GM12878 (cell line): ENCODE data around the gene TTLL10. TPM values are rescaled to one million over a fixed set of nuclear protein-coding genes. Genes with fewer than 3 reads are reported as not detected.

ENCODE experiments used
- ATAC-seq: fragments of 200-7000 bp; cut with Tn5 transposase; 3 replicates; pipeline ENCODE4 v1.9.1; 2020; ENCODE audit warnings: mild to moderate bottlenecking, moderate library complexity
- Bru-seq: library from RNA; stranded (reverse); fragments of 400-500 nt; gene quantifications from one replicate; lab custom pipeline; 2021; lab: Mats Ljungman, UMichigan
- BruChase-seq, 2 experiments: library from RNA; stranded (reverse); fragments of 400-500 nt; gene quantifications; one replicate each; lab custom pipeline; 2021; lab: Mats Ljungman, UMichigan
- BruUV-seq: library from RNA; stranded (reverse); fragments of 400-500 nt; replicated peaks from 2 replicates; lab custom pipeline; 2021; lab: Mats Ljungman, UMichigan
- CTCF ChIA-PET: fragments of 300-600 bp; sonication (Branson Sonifier 250); formaldehyde crosslinking; extraction: SDS; loops from one replicate; lab custom pipeline; 2021; ENCODE audit warnings: inconsistent platforms; lab: Yijun Ruan, JAX
- POLR2A ChIA-PET: fragments of 350-600 bp; formaldehyde crosslinking; extraction: SDS; loops from one replicate; lab custom pipeline; 2021; ENCODE audit warnings: inconsistent platforms; lab: Charles Lee
- RAD21 ChIA-PET: fragments of 300-600 bp; sonication (Branson Sonifier 250); formaldehyde crosslinking; loops from one replicate; lab custom pipeline; 2023; ENCODE audit warnings: antibody characterized with exemption; ENCODE audit not compliant: unreplicated experiment; lab: Charles Lee
- SMC1A ChIA-PET: fragments of 300-600 bp; sonication (Branson Sonifier 250); formaldehyde crosslinking; loops from one replicate; lab custom pipeline; 2023; ENCODE audit not compliant: unreplicated experiment, uncharacterized antibody; lab: Charles Lee
- DNase-seq: peaks from one replicate; pipeline ENCODE4 v3.0.0-alpha.2; 2011; ENCODE audit warnings: low read depth, low spot score
- FAIRE-seq: peaks from 3 replicates; lab custom pipeline; 2011; peaks lifted over from hg19 to GRCh38; lab: Jason Lieb, UNC
- H2AFZ ChIP-seq: 2 replicates; pipeline ENCODE4 v1.6.0; 2011; ENCODE audit warnings: low read depth, low read length, control low read depth; ENCODE audit not compliant: control insufficient read depth
- H3K27ac ChIP-seq: 2 replicates; pipeline ENCODE4 v1.5.1; 2011; ENCODE audit warnings: control low read depth; ENCODE audit not compliant: control insufficient read depth, insufficient read depth
- H3K27me3 ChIP-seq, 2 experiments: replicated peaks in 1 of 2; 2 replicates each; pipeline versions ENCODE4 v1.6.0 to v1.6.1; 2011; ENCODE audit warnings: low read length in 1 of 2; ENCODE audit not compliant: control insufficient read depth in 2 of 2, insufficient read depth in 2 of 2
- H3K36me3 ChIP-seq, 2 experiments: 2 replicates each; pipeline ENCODE4 v1.5.1; 2011; ENCODE audit warnings: low read length in 1 of 2; ENCODE audit not compliant: control insufficient read depth in 2 of 2, insufficient read depth in 2 of 2
- H3K4me1 ChIP-seq: 2 replicates; pipeline ENCODE4 v1.6.1; 2011; ENCODE audit warnings: mild to moderate bottlenecking, low read length, moderate library complexity, mixed read lengths; ENCODE audit not compliant: control insufficient read depth, insufficient read depth
- H3K4me2 ChIP-seq: 2 replicates; pipeline ENCODE4 v1.6.0; 2011; ENCODE audit warnings: control low read depth; ENCODE audit not compliant: control insufficient read depth, insufficient read depth
- H3K4me3 ChIP-seq: fragments of 200-600 bp; sonication (generic); 2 replicates; pipeline ENCODE4 v1.5.1; 2016
- H3K79me2 ChIP-seq: 2 replicates; pipeline ENCODE4 v1.6.0; 2011; ENCODE audit warnings: low read length; ENCODE audit not compliant: control insufficient read depth, insufficient read depth
- H3K9ac ChIP-seq: 2 replicates; pipeline ENCODE4 v1.8.0; 2011; ENCODE audit warnings: low read length, control low read depth, mixed read lengths; ENCODE audit not compliant: control insufficient read depth, insufficient read depth
- H3K9me3 ChIP-seq: replicated peaks from 3 replicates; pipeline ENCODE4 v1.5.1; 2011; ENCODE audit warnings: mild to moderate bottlenecking, low read length; ENCODE audit not compliant: control insufficient read depth, insufficient read depth
- H4K20me1 ChIP-seq: 2 replicates; pipeline ENCODE4 v1.6.0; 2011; ENCODE audit not compliant: control insufficient read depth, insufficient read depth
- BMI1 ChIP-seq: fragments of 450-650 bp; IDR thresholded peaks from 2 replicates; pipeline ENCODE4 v1.6.1; 2016; ENCODE audit warnings: mild to moderate bottlenecking, moderate library complexity, borderline replicate concordance
- KAT2A ChIP-seq: conservative IDR thresholded peaks from 2 replicates; pipeline ENCODE4 v1.6.1; 2011; ENCODE audit warnings: low read depth, low read length; ENCODE audit not compliant: control insufficient read depth
- MXI1 ChIP-seq: fragments of 150-350 bp; IDR thresholded peaks from 2 replicates; pipeline ENCODE4 v1.6.1; 2011; ENCODE audit warnings: low read depth, mild to moderate bottlenecking, inconsistent platforms, low read length, improper control_type of control experiment
- WGBS: methylation state at CpG from one replicate; pipeline ENCODE4 v1.1.6; 2016; ENCODE audit warnings: low lambda C conversion rate; ENCODE audit not compliant: insufficient replicate concordance, insufficient coverage; ENCODE audit errors: missing lambda C conversion rate; 5-methylcytosine and 5-hydroxymethylcytosine counted together
- in situ Hi-C: fragments of 300-500 bp; cut with MboI; formaldehyde crosslinking; loops from 9 replicates; pipeline ENCODE4 v1.14.3; 2018; ENCODE audit warnings: mixed read lengths
- intact Hi-C: fragments of 100-400 bp; cut with micrococcal nuclease; formaldehyde crosslinking; loops from one replicate; pipeline ENCODE4 v1.14.2; 2022; ENCODE audit not compliant: unreplicated experiment
- long read RNA-seq, 2 experiments: library from polyadenylated mRNA; unstranded; transcript quantifications; one replicate each; pipeline ENCODE4 v2.0.0, GENCODE V29; 2019 to 2020
- polyA minus RNA-seq, 3 experiments: library from RNA; depleted of rRNA, polyadenylated mRNA; stranded (reverse); fragments of >200 nt; gene quantifications; 2 replicates each; pipeline ENCODE4 v1.2.3, GENCODE V29; 2011
- polyA plus RNA-seq, 11 experiments: library from polyadenylated mRNA; depleted of rRNA in 4 of 11; unstranded in 6 of 11; stranded (reverse) in 5 of 11; fragments of >200 nt; fragmentation: Nextera tagmentation in 4 of 11; fragmentation: Illumina TruSeq in 1 of 11; extraction: Ambion mirVana in 4 of 11; extraction: Trizol in 1 of 11; gene quantifications; 1 replicate in 1 of 11; 2 replicates in 10 of 11; pipeline versions ENCODE4 v1.2.1 to v1.2.3, GENCODE V29; 2011 to 2016; ENCODE audit warnings: inconsistent platforms in 2 of 11, missing spikeins in 2 of 11, low read depth in 1 of 11
- total RNA-seq, 4 experiments: library from RNA; depleted of rRNA in 3 of 4; stranded (reverse); fragments of >200 nt in 3 of 4; fragmentation: Illumina TruSeq in 1 of 4; extraction: Trizol in 1 of 4; gene quantifications; 2 replicates each; pipeline versions ENCODE4 v1.2.1 to v1.2.3, GENCODE V29; 2013 to 2021
- TF ChIP-seq, protein P1 (sequence below), 3 experiments: IDR thresholded peaks in 2 of 3; conservative IDR thresholded peaks in 1 of 3; 2 replicates each; pipeline ENCODE4 v1.5.1; 2011; ENCODE audit warnings: low read depth in 3 of 3, low read length in 3 of 3, mild to moderate bottlenecking in 3 of 3, control low read depth in 2 of 3, moderate library complexity in 2 of 3, inconsistent platforms in 1 of 3, mixed read lengths in 1 of 3; ENCODE audit not compliant: control insufficient read depth in 2 of 3, insufficient read depth in 1 of 3; ENCODE audit errors: extremely low read depth in 1 of 3
- TF ChIP-seq, protein P2 (sequence below): fragments of 450-650 bp; IDR thresholded peaks from 2 replicates; pipeline ENCODE4 v1.6.1; 2016; ENCODE audit warnings: mild to moderate bottlenecking

The TTLL10 gene, protein sequence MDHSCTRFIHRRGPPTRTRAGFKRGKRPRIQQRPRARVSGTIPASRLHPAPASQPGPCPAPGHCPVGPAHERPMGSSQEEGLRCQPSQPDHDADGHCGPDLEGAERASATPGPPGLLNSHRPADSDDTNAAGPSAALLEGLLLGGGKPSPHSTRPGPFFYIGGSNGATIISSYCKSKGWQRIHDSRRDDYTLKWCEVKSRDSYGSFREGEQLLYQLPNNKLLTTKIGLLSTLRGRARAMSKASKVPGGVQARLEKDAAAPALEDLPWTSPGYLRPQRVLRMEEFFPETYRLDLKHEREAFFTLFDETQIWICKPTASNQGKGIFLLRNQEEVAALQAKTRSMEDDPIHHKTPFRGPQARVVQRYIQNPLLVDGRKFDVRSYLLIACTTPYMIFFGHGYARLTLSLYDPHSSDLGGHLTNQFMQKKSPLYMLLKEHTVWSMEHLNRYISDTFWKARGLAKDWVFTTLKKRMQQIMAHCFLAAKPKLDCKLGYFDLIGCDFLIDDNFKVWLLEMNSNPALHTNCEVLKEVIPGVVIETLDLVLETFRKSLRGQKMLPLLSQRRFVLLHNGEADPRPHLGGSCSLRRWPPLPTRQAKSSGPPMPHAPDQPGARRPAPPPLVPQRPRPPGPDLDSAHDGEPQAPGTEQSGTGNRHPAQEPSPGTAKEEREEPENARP
- not detected in 2 replicates for total RNA-seq (2013; cell fraction: nucleolus; rRNA removed)
- total RNA-seq (2014; rRNA removed) (not detected in 2 replicates), total RNA-seq (2014; rRNA removed; fragmentation: Illumina TruSeq; extraction: Trizol) (not detected in 2 replicates), total RNA-seq (2021) (not detected in 2 replicates), polyA plus RNA-seq (2011; rRNA removed) (not detected in 2 replicates), polyA plus RNA-seq (2014; fragmentation: Illumina TruSeq; extraction: Trizol) (not detected in 2 replicates), polyA plus RNA-seq (2014; fragmentation: Nextera tagmentation; extraction: Ambion mirVana) (not detected), polyA plus RNA-seq (2014; rRNA removed) (not detected in 2 replicates), polyA plus RNA-seq (2016; fragmentation: Nextera tagmentation; extraction: Ambion mirVana) (not detected), polyA minus RNA-seq (2011; rRNA and poly(A)+ RNA removed) (not detected in 2 replicates), Bru-seq, nascent RNA (percentile 12 among the genes with signal in this experiment), BruChase-seq, experiment 1, labeled RNA remaining after a 6-hour chase (percentile 13 among the genes with signal in this experiment), BruChase-seq, experiment 2, labeled RNA remaining after a 2-hour chase (percentile 4 among the genes with signal in this experiment)
- not detected for polyA plus RNA-seq (2011; ENCODE audit: low read depth)
- not detected in 2 replicates for polyA plus RNA-seq (2011; cell fraction: cytosol; rRNA removed)
- not detected in 2 replicates for polyA plus RNA-seq (2011; cell fraction: nucleus; rRNA removed)
- polyA plus RNA-seq (2012), result not detected in 2 replicates
- not detected in 2 replicates for polyA minus RNA-seq (2011; cell fraction: cytosol; rRNA and poly(A)+ RNA removed)
- not detected in 2 replicates for polyA minus RNA-seq (2011; cell fraction: nucleus; rRNA and poly(A)+ RNA removed)
- long read RNA-seq, experiment 1, result 0 reads
- long read RNA-seq, experiment 2, result 0 reads

DNA sequence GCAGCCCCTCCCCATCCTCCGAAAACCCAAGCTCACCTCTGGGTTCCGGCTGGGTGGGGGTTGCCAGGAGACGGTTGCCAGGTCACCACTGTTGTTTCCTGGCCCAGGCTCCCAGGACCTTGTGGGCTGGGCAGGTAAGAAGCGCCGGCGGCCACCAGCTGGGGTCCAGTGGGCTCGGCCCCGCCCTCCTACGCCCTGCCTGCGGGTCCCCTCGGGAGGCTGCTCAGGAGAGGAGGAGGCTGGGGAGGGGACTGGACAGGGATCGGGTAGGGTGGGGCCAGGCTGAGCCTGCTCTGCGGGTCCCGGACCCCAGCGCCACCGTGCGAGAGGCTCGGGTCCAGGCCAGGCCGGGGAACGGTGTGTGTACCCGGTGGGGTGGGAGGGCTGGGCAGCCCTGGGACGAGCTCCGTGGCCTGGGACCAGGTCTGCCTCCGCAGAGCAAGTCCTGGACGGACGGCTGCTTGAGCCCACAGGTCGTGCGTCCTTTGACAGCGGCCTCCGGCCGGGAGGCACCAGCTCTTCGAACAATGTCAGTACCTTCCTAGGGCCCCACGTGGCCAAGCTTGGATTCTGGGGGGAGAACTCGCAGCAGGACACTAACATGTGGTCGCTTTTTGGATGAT lies at the start of gene TTLL10:
Gene TTLL10, plus strand, starts transcription at position 88 of the 623 bp plus-strand sequence. CDS start 5,336 bp downstream, outside the sequence.
- no peak within 1 kb of the TSS for H2AFZ ChIP-seq
- TF ChIP-seq, protein P1, sequence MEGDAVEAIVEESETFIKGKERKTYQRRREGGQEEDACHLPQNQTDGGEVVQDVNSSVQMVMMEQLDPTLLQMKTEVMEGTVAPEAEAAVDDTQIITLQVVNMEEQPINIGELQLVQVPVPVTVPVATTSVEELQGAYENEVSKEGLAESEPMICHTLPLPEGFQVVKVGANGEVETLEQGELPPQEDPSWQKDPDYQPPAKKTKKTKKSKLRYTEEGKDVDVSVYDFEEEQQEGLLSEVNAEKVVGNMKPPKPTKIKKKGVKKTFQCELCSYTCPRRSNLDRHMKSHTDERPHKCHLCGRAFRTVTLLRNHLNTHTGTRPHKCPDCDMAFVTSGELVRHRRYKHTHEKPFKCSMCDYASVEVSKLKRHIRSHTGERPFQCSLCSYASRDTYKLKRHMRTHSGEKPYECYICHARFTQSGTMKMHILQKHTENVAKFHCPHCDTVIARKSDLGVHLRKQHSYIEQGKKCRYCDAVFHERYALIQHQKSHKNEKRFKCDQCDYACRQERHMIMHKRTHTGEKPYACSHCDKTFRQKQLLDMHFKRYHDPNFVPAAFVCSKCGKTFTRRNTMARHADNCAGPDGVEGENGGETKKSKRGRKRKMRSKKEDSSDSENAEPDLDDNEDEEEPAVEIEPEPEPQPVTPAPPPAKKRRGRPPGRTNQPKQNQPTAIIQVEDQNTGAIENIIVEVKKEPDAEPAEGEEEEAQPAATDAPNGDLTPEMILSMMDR (IDR thresholded peaks at IDR 0.05 in 2 of 3, conservative IDR thresholded peaks at IDR 0.05 in 1 of 3; ENCODE audit: control insufficient read depth in 2 of 3, extremely low read depth in 1 of 3, insufficient read depth in 1 of 3, low read depth in 3 of 3, low read length in 3 of 3), result 0 out of 6 replicates have a peak, but pooled peaks of 2 of the 3 experiments have one; percentile 0 to 5
- peak; percentile 52; the same call in 1 of the 2 replicates for TF ChIP-seq BMI1
- TF ChIP-seq, protein P2, sequence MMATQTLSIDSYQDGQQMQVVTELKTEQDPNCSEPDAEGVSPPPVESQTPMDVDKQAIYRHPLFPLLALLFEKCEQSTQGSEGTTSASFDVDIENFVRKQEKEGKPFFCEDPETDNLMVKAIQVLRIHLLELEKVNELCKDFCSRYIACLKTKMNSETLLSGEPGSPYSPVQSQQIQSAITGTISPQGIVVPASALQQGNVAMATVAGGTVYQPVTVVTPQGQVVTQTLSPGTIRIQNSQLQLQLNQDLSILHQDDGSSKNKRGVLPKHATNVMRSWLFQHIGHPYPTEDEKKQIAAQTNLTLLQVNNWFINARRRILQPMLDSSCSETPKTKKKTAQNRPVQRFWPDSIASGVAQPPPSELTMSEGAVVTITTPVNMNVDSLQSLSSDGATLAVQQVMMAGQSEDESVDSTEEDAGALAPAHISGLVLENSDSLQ, result peak; percentile 8; the same call in 1 of the 2 replicates
- TF ChIP-seq KAT2A, result no peak
- 0 out of 2 replicates have a peak, but pooled peaks have one; percentile 27 for TF ChIP-seq MXI1
- no peaks in the 10 kb centered on the region; the same call in 2 of the 3 replicates for H3K9me3 ChIP-seq
- H3K27me3 ChIP-seq, result peaks cover 0 to 3% of the 10 kb centered on the region in 2 experiments; a peak in 3 of 4 replicates
- intact Hi-C loops, result no loop called here
- no peak within 1 kb of the TSS for H3K4me3 ChIP-seq
- DNase-seq (no peak), FAIRE-seq (no peak), ATAC-seq (peak; percentile 47)
- no TSS peak for BruUV-seq
- H3K79me2 ChIP-seq, result no peaks in the 10 kb centered on the region
- no peaks in the 10 kb centered on the region for H3K36me3 ChIP-seq
- CTCF ChIA-PET, result interaction anchor here (0.8 to 2.0 kb wide), 2 partner anchors 52 to 53 kb away, joined by 3 to 5 read pairs; no protein-coding TSS in a partner anchor
- in situ Hi-C loops, result no loop called here
- H3K4me1 ChIP-seq, result peaks cover 24% of the 10 kb centered on the region
- H4K20me1 ChIP-seq, result no peaks in the 10 kb centered on the region
- POLR2A ChIA-PET, result no interaction called here
- RAD21 ChIA-PET, result interaction anchor here (1.2 kb wide), 1 partner anchor 52 kb away, joined by 3 read pairs; no protein-coding TSS in a partner anchor
- 26% methylated on average over 23 of the region's 35 CpGs for WGBS
- H3K27ac ChIP-seq, result no peak within 1 kb of the TSS
- no peak within 1 kb of the TSS for H3K4me2 ChIP-seq
- no peak within 1 kb of the TSS for H3K9ac ChIP-seq
- SMC1A ChIA-PET, result no interaction called here
